HG02798 (cell line): ENCODE data around the gene PRKCH.

Experiments used
- ATAC-seq: cut with Tn5 transposase; IDR thresholded peaks from one replicate; pipeline ENCODE4 v1.9.1; 2021; ENCODE audit warnings: mild to moderate bottlenecking; ENCODE audit not compliant: unreplicated experiment, poor library complexity

Gene PRKCH

DNA sequence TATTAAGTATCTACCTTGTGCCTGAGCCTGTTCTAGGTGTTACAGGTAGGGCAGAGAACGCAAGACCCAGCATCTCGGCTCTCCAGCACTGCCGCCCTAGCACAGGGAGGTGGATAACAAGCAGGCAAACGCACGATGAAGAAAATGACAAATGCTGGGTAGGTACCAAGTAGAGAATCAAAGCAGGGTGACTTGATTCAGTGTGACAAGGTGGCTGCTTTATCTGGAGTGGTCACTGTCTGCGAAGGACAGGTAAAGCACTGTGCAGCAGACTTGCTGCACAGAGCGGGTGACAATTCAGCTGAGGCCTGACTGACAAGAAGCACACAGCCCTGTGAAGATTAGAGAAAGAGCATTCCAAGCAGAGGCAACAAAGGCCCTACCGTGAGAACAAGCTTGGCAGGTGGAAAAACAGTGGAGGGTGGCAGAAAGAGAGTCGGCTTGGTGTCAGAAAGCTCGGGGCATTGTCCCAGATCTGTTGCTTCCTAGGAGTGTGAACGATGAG is 12.9 kb downstream of the PRKCH start:
- ATAC-seq = no peak

DNA sequence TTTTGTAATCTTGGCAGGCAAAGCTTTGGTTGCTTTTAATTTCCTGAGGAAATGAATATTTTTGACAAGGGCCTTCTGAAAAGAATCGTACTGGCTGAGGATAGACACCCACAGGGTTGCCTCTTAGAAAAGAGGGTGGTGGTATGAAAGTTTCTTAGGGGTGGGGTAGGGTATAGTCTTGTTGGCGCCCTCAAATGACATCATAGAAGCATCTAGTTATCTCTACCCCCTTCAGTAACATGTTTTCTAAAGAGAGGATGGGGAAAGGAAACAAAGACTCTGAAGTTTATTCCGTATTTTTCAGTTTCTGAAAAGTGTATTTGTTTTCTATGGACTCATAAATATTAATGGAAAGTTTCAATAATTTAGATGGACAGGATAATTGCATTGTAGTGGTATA is 13.7 kb downstream of the PRKCH start:
- ATAC-seq = no peak

DNA sequence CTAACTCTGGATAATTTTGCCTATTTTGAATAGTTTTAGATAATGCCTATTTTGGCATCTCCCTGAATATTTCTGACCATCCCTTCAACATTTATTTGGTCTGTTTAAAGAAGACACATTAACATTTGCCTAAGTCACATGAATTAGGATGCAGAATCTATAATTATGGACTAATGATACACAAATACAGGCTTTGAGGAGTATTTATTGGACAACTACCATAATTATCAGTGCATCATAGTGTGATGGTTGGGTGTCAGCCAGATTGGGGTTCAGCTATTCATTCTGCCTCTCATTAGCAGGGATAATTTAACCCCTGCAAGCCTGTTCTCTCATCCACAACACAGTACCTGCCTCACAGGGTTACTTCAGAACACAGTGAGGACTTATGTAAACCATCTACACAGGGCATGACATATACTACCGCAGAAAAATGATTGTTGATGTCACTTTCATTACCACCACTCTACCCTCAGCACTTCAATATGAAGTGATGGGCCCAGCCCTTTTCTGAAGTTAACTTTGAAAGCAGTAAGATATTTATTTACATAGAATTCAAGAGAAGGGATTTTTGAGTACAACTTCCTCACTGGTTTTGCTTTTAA is 14.4 kb downstream of the PRKCH start:
- ATAC-seq = no peak

DNA sequence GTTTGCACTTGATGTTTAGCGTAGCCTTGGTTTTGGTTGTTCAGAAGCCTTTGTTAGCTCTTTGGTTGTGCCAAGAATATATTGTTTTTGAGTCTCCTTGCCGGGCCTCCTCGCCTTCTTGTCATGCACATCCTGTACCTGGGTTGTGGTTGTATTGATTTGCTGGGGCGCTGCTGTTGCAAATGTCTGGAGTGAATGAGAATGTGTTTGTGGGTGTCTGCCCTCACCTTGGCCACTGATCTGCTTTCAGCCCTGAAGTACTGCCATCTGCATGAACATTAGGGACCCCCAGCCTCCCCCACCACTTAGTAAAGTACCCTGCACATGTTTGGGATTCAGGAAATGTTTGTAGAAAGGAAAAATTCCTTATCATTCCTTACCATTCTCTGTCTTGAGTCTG is 16.5 kb downstream of the PRKCH start:
- ATAC-seq = no peak

DNA sequence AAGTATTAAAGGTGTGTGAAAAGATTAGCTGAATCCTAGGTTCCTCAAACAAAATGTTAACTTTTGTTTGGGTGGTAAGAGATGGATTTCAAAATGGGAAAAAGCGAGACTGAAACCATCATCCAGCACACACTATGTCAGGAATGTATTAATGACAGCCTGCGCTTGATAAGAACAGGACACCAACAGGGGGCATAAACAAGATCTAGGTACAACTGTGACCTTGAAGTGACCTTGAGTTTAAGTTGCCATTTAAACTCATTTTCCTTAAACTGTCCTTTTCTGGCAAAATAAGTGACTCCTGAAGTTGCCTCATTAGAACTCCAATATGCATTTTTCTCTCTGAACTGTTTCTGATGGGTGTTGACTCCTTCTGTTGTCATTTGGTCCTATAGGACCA is 17.1 kb downstream of the PRKCH start:
- no peak for ATAC-seq

DNA sequence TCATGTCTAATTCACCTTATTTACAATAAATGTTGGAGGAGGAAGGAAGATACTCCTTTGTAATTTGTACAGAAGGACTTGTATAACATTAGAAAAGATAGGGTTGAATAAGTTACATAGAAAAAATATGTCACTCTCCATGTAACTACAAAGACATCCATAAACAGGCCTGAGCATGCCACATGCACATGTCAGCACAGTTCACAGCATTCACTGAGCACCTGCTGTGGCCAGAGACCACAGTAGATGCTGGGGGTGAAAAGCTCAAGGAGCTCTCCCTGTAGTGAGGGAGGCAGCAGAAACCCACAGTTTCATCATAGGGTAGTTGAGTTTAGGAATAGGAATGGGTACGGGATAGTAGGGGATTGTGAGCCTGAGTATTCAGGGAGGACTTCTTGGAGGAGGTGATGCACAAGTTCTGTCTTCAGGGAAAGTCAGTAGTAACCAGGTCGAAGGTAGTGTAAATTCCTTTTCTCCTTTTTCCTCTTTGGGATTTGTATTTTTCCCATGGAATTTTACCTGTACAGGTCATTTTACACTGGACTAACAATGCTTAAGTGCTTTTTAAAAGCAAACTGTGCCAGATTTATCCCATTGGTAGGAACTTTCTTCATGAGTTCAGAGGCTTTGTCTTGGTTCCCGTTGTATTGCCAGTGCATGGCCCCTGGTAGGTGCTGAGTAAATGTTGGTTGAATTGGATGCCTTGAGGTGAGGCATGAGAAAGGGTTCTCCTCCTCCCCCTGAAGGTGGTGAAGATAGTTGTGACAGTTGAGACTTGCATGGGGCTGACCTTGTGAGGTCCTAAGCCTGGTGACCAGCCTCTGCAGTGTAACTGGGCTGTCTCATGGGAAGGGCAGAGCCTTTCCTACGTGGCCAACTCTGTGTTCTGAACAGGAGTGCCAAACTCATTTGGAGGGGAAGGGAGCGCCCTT is 20.2 kb downstream of the PRKCH start:
- no peak for ATAC-seq

DNA sequence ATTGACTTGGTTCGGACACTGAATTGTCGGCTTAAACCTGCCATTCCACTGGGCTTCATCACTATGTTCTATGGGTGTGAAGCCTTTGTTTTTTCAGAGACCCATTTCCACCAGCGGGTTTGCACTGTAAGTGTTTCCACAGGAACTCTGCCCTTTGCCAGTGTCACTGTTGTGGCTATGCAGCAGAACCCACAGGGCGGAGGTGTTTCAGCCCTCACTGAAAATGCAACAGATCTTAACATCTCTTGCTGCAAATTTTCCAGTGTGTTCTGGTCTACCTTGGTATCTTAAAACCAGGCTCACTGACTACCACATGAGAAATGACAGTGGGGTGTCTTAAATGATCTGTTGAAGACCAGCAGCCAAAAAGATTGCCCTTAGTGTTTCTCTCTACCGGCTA is 21.1 kb downstream of the PRKCH start:
- no peak for ATAC-seq

DNA sequence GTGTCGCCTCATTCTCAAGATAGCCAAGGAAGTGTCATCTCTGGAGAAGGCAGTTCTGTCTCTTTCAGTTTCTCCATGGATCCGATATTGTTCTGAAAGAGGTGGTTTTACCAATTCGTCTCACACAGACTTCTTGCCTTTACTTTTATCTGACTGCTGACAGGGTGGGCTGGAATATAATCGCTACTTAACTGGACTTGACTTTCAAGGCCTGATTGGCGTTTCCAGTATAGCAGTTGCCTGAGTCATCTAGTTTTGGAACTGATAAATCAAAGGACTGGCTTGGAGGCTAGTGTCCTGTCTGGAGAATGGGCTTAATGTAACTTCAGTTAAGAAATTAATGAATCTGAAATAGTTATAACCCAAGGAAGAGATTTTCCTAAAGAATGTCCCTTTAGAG is 21.6 kb downstream of the PRKCH start:
- ATAC-seq = no peak

DNA sequence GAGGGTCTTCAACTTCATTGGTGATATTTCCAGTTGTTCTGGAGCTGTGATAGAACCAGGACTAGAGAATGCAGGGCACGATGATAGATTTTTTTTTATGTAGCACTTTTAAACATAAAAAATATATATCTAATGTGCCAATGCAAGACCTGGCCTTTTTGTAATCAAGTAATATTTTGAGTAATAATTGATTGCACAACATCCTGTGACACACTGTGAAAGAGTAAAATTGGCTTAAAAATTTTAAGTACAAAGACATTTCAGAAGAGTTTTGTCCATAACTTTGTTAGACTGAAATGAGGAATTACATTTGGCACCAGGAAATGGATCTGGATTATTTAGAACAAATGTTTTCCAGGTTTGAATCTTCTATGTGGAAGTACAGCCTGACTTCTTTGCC is 22.1 kb downstream of the PRKCH start:
- no peak for ATAC-seq

DNA sequence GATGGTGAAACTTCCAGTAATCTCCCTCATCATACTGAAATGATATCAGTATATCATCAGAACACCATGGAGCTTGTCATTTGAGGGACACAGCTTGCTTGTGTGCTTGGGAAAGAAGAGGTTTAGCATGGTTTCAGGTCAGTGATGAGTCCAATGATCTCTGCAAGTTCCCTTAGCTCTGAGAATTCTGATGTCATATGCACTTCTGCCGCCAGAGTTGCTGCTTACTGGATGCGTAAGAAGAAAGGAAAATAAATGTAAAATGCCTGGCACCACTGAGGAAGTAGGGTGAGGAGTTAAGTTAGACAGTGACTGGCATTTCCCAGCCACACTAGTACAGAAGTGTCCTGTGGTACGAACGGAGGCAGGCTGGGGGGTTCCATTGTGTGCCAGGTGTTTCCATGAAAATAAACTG is 22.6 kb downstream of the PRKCH start:
- ATAC-seq = no peak

DNA sequence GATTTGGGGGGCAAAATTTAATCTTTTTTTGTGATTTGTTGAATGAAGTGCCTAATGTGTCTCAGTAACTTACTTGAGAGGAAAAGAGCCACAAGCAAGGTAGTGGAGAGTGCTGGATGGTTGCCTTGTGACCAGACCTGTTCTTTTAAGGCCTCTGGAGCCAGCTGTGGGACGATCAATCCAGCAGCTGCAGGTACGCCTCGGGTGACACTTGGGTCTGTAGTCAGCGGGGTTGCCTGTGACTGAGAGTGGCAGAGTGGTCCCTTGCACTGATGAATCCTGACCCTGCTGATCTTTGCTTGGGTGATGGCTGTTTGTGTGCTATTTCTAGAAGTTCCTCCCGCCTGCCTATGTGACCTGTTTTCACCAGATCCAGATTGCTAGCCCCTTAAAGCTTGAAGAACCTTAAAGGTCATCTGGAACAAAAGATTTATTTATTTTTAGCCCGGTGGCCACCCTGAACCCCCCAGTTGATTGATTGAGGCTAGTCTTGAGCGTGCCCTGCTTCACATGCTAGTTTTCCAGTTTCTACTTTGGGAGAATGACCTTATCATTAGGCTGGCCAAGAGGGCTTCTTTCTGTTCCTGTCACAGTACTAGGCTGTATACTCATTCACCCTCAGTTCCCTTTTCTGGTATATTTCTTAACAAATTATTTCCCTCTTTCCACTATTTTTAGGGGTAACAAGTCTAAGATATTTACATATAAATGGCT is 23.2 kb downstream of the PRKCH start:
- ATAC-seq = no peak

DNA sequence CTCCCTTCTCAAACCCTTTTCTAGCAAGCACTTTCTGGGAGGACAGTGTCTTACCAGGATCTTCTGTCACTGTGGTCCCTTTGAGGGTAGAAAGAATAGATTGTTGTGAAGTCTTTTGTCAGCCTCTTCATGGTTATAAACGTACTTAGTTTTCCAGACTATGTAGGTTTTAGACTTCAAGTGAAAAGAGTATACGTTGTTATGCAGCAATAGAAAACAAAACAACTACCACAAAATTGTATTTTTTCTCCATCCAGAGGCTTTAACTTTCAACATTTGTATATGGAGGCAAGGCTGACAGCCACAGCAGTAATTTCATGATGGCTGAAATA is 23.7 kb downstream of the PRKCH start:
- no peak for ATAC-seq

DNA sequence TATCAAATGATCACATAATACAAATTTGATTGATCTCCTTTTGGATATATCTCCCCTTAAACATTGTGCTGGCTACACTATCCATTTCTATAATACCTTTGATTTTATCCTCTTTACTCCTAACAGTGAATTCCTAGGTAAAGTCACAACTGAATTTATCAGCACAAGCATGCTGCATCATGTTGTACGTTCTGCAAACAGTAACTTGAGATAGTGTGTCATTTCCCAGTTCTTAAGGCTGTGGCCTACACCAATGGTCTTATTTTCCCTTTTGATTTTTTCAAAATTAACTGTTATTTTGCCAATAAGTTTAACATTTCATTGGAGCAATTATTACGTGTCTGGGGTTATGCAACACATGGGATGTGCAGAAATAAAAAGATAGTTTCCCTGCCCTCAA is 24.8 kb downstream of the PRKCH start:
- ATAC-seq = no peak

DNA sequence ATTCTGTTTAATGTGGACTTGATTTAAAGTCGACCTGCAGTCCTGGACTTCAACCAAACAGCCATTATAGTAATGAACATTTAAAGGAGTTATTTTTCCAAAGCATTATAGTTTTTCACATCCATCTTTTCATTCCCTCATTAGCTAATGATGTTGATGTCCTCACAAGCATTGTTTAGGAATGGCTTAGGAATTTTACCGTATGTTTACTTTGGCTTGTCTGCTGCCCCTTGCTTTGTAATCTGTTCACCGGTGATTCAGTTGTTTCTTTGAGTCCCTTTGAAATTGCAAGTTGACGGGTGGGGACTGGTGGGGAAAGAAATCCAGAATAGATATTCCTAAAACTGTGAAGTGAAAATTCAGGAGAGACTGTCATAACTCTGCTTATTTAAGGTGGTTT is 25.4 kb downstream of the PRKCH start:
- ATAC-seq = no peak

DNA sequence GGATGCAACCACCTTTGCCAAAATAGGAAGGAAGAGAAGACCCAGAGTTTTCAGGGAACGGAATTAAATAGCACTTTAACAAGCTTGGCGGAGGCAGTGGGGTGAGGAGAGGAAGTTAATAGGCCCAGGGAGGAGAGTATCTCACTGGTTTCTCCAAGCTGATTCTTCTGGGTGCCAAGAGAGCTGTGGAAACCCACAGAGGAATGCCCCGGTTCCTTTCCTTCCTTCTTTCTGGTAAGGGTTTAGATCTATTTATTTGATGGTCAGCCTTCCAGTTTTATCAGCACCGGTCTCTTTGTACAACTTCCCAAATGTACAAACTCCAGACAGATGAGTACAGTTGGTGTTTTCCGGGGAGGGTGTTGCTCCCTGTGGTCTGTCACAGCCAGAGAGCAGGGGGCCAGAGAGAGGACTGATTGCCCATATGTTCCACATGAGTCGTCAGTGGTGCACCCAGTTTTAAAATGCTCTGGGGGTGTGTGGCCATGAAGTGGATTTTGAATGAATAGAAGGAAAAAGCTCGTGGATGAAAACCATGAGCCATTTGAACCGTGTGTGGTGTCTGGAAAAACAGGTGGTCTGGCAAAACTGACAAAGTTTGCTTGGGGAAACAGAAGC is 26.6 kb downstream of the PRKCH start:
- ATAC-seq = no peak

DNA sequence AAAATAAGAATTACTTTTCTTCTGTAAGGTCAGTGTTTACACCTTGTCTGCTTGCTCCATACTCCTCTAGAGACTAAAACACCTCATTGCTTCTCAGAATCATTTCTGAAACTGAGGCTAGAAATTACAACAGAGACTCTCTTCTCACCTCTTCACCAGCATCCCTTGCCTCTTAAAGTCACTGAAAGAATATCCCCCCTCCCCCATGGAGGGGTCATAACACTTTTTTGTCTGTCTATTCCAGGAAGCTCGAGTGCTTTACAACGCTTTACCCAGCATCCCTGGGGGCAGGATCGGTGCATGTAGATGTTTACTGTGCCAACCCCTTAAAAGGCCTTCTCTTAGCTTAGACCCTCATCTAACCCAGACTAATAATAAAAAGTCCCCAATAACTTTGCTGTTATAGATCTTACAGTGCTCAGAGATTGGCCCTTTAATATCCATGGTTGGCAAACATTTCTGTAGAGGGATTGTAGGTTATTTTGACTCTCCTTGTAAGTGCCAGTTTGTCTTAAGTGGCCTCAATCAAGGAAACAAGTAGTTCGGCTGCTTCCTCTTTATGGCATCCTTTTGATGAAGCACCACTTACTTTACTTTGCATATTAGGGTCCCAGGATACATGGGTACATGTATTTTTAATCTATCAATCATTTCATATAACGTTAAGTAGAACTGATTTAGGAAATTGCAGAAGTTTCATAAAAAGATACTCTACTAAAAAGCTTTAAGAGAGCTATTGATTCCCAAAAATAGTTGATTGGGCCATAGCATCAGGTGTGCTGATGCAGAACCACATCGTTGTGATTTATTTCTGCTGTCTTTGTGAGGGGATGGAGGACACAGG is 29.3 kb downstream of the PRKCH start:
- ATAC-seq = no peak

DNA sequence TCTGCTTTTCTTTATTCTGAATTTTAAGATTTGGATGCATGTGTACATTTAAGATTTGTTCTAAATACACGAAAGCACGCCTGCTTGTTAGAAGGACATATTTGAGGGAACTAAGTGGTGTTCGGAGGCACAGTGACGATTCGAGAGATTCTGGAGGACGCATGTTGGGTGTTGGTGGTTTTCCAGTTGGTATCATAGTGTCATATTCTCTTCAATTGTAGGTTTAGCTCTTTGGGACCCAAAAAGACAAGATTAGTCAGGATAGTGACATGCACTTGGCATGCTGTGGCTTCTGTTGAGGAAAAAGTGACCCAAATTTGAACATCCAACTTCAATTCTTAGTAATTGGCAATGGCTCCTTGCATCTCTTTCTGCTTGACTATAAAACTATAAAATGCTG is 30.1 kb downstream of the PRKCH start:
- no peak for ATAC-seq

DNA sequence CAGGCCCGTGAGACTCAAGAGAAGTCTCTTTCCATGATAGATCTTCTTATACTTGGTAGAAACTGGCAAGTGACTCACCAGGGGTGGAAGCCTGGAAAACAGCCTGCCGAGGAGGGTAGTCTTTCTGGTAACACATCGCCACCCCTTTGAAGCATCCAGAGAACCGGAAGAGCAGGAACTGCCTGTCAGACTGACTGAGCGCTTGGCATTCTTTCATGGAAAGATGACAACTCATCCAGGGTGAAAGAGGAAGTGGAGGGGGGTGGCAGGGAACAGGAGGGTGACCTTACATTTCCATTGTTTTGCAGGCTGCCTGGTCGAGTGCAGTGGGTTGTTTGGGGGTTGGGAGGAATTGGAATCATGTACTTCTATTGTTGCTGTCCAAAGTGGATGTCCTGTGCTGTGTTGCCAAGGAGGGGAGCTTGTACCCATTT is 34.5 kb downstream of the PRKCH start:
- no peak for ATAC-seq

DNA sequence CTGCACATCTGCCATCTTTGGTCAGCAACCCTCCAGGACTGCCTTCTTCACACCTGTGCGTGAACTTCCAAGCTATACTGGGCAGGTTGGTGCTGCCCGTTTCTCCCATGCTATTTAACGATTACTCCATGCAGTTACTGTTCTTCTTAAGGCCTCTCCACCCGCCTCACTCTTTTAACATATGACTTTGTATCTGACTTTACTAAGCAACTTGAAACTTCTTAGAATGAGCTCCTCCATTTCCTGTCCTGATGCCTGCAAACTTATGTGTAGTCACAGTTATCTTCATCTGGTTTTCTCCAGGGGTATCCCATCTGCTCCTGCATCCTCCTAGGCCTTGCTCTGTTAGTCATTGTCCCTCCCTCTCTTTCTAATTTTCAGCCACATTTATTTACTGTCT is 35.7 kb downstream of the PRKCH start:
- ATAC-seq = no peak
